ENCODE data around the gene CCDC182.

Gene CCDC182

DNA sequence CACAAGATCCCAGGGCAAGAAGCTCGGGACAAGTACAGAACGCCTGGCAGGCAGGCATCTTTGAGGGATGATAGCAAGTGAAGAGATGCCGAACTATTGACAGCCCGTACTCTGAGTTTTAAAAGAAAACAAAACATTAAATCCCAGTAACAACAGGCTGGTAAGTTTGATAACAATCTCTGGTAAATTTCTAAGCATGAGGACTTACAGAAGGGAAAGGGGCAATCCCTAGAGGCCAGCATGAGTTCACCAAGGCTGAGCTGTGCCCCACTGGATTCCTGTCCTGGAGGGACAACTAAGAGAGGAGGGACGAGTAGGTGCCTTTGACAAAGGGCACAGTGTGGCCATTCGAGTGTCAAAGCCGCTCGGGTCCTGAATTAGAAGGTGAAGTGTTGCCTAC, 26.2 kb downstream of the CCDC182 start:
- Histone ChIP-seq H3K9me2 (ENCODE audit: low read depth, low read length) (no peaks in the 10 kb centered on the region), H3K9ac (ENCODE audit: low read length) (no peak overlapping the region), H2AFZ (ENCODE audit: low read length) (no peak overlapping the region), H3F3A (ENCODE audit: insufficient read depth, low read length) (no peaks in the 10 kb centered on the region), H3K4me3 (ENCODE audit: low read depth, low read length, poor library complexity, severe bottlenecking) (no peak overlapping the region), H3K27ac (ENCODE audit: low read depth, low read length, poor library complexity, severe bottlenecking) (no peak overlapping the region), H3K36me3 (ENCODE audit: insufficient read depth, low read length) (no peaks in the 10 kb centered on the region), H3K9me3 (ENCODE audit: low read length) (no peaks in the 10 kb centered on the region), H4K20me1 (ENCODE audit: insufficient read depth, low read length) (no peaks in the 10 kb centered on the region), H3K4me1 (ENCODE audit: insufficient read depth, low read length, severe bottlenecking) (no peaks in the 10 kb centered on the region), H3K4me2 (ENCODE audit: low read length) (no peak overlapping the region), H3K27me3 (ENCODE audit: insufficient read depth, low read length) (no peaks in the 10 kb centered on the region), H3K79me2 (ENCODE audit: insufficient read depth, low read length) (no peaks in the 10 kb centered on the region)
- no peak for TF ChIP-seq EZH2 (IDR thresholded peaks at IDR 0.05; ENCODE audit: borderline replicate concordance, low read length)
- TF ChIP-seq, protein P1, sequence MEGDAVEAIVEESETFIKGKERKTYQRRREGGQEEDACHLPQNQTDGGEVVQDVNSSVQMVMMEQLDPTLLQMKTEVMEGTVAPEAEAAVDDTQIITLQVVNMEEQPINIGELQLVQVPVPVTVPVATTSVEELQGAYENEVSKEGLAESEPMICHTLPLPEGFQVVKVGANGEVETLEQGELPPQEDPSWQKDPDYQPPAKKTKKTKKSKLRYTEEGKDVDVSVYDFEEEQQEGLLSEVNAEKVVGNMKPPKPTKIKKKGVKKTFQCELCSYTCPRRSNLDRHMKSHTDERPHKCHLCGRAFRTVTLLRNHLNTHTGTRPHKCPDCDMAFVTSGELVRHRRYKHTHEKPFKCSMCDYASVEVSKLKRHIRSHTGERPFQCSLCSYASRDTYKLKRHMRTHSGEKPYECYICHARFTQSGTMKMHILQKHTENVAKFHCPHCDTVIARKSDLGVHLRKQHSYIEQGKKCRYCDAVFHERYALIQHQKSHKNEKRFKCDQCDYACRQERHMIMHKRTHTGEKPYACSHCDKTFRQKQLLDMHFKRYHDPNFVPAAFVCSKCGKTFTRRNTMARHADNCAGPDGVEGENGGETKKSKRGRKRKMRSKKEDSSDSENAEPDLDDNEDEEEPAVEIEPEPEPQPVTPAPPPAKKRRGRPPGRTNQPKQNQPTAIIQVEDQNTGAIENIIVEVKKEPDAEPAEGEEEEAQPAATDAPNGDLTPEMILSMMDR (IDR thresholded peaks at IDR 0.05; ENCODE audit: low read length), result no peak

- no peak overlapping the region for H2AFZ ChIP-seq (ENCODE audit: low read length)
- no peaks in the 10 kb centered on the region for H3K36me3 ChIP-seq (ENCODE audit: insufficient read depth, low read length)
- no peak overlapping the region for H3K4me3 ChIP-seq (ENCODE audit: low read depth, low read length, poor library complexity, severe bottlenecking)
- H4K20me1 ChIP-seq (ENCODE audit: insufficient read depth, low read length), result no peaks in the 10 kb centered on the region
- H3K9me2 ChIP-seq (ENCODE audit: low read depth, low read length), result no peaks in the 10 kb centered on the region
- no peaks in the 10 kb centered on the region for H3K27me3 ChIP-seq (ENCODE audit: insufficient read depth, low read length)
- no peaks in the 10 kb centered on the region for H3F3A ChIP-seq (ENCODE audit: insufficient read depth, low read length)
- no peaks in the 10 kb centered on the region for H3K79me2 ChIP-seq (ENCODE audit: insufficient read depth, low read length)
- no peak overlapping the region for H3K4me2 ChIP-seq (ENCODE audit: low read length)
- no peak overlapping the region for H3K9ac ChIP-seq (ENCODE audit: low read length)
- H3K9me3 ChIP-seq (ENCODE audit: low read length), result no peaks in the 10 kb centered on the region
- H3K27ac ChIP-seq (ENCODE audit: low read depth, low read length, poor library complexity, severe bottlenecking), result no peak overlapping the region
- TF ChIP-seq EZH2 (IDR thresholded peaks at IDR 0.05; ENCODE audit: borderline replicate concordance, low read length), result no peak
- TF ChIP-seq, protein P1 (IDR thresholded peaks at IDR 0.05; ENCODE audit: low read length), result no peak
- no peaks in the 10 kb centered on the region for H3K4me1 ChIP-seq (ENCODE audit: insufficient read depth, low read length, severe bottlenecking)
Measured at GRCh38 chr17:57715981-57716380, 29.1 kb downstream of the CCDC182 start.

- Histone ChIP-seq H3K79me2 (ENCODE audit: insufficient read depth, low read length) (no peaks in the 10 kb centered on the region), H3K9ac (ENCODE audit: low read length) (no peak overlapping the region), H4K20me1 (ENCODE audit: insufficient read depth, low read length) (no peaks in the 10 kb centered on the region), H3K4me2 (ENCODE audit: low read length) (no peak overlapping the region), H3K36me3 (ENCODE audit: insufficient read depth, low read length) (no peaks in the 10 kb centered on the region), H3K4me3 (ENCODE audit: low read depth, low read length, poor library complexity, severe bottlenecking) (no peak overlapping the region), H3K9me3 (ENCODE audit: low read length) (peaks cover 4% of the 10 kb centered on the region; the same call in 1 of the 2 replicates), H3K27ac (ENCODE audit: low read depth, low read length, poor library complexity, severe bottlenecking) (no peak overlapping the region), H3K9me2 (ENCODE audit: low read depth, low read length) (no peaks in the 10 kb centered on the region), H3K27me3 (ENCODE audit: insufficient read depth, low read length) (no peaks in the 10 kb centered on the region; the same call in 1 of the 2 replicates), H2AFZ (ENCODE audit: low read length) (no peak overlapping the region), H3K4me1 (ENCODE audit: insufficient read depth, low read length, severe bottlenecking) (no peaks in the 10 kb centered on the region), H3F3A (ENCODE audit: insufficient read depth, low read length) (no peaks in the 10 kb centered on the region)
- TF ChIP-seq, protein P1 (IDR thresholded peaks at IDR 0.05; ENCODE audit: low read length), result no peak
- TF ChIP-seq EZH2 (IDR thresholded peaks at IDR 0.05; ENCODE audit: borderline replicate concordance, low read length), result no peak
Measured at GRCh38 chr17:57714665-57715180, 30.4 kb downstream of the CCDC182 start.
